Measurements from ENCODE around the gene PTPN14.

GRCh38 chr1:214330222-214330621, 221.2 kb downstream of the PTPN14 start:
- TF ChIP-seq CTCF (IDR thresholded peaks at IDR 0.05; ENCODE audit: low read depth, low read length) (no peak), EZH2phosphoT487 (IDR thresholded peaks at IDR 0.05; ENCODE audit: low read depth) (no peak)
